Ascending aorta (tissue), 2 donors: Measurements from ENCODE around the gene SLC9A9. TPM values are rescaled to one million over a fixed set of nuclear protein-coding genes. Genes with fewer than 3 reads are reported as not detected.

Experiments
- DNase-seq, 2 donors: peaks; one replicate each; pipeline ENCODE4 v3.0.0-alpha.2; 2019; ENCODE audit warnings: low spot score in 2 of 2
- H3K27ac ChIP-seq, 2 donors: fragments of 200-600 bp; sonication (generic); one replicate each; pipeline ENCODE4 v1.5.1; 2016 to 2017; ENCODE audit warnings: mild to moderate bottlenecking in 1 of 2
- H3K27me3 ChIP-seq: fragments of 200-600 bp; sonication (generic); one replicate; pipeline ENCODE4 v1.5.1; 2017
- H3K36me3 ChIP-seq, 2 donors: fragments of 200-600 bp; sonication (generic); one replicate each; pipeline ENCODE4 v1.5.1; 2016
- H3K4me1 ChIP-seq, 2 donors: fragments of 200-600 bp; sonication (generic); one replicate each; pipeline ENCODE4 v1.5.1; 2016 to 2017; ENCODE audit warnings: mild to moderate bottlenecking in 1 of 2
- H3K4me3 ChIP-seq, 2 donors: fragments of 200-600 bp; sonication (generic); one replicate each; pipeline ENCODE4 v1.5.1; 2016 to 2017; ENCODE audit warnings: mild to moderate bottlenecking in 1 of 2
- H3K9me3 ChIP-seq, 2 donors: fragments of 200-600 bp; sonication (generic); one replicate each; pipeline ENCODE4 v1.5.1; 2016
- CTCF ChIP-seq, 3 experiments: fragments of 200-600 bp in 2 of 3; fragments of 450-650 bp in 1 of 3; sonication (generic) in 2 of 3; IDR thresholded peaks; one replicate each; pipeline ENCODE4 v1.5.1; 2016 to 2019; ENCODE audit warnings: antibody characterized with exemption in 3 of 3, mild to moderate bottlenecking in 1 of 3, moderate library complexity in 1 of 3
- intact Hi-C: fragments of 100-400 bp; cut with DNase I; formaldehyde crosslinking; loops from one replicate; pipeline ENCODE4 v1.15.1; 2023
- total RNA-seq: library from RNA; depleted of rRNA; stranded (reverse); fragments of >200 nt; gene quantifications from one replicate; pipeline ENCODE4 v1.1.0, GENCODE V29; 2016

Gene SLC9A9
- total RNA-seq, 1 donor from 2014 or later: 63.4 TPM

- Histone ChIP-seq H3K27ac (no peak overlapping the region), H3K27me3 (no peaks in the 10 kb centered on the region), H3K4me3 (no peak overlapping the region), H3K36me3 (no peaks in the 10 kb centered on the region), H3K9me3 (no peaks in the 10 kb centered on the region), H3K4me1 (no peaks in the 10 kb centered on the region)
- intact Hi-C loops: no loop called here
- no peak for TF ChIP-seq CTCF (IDR thresholded peaks at IDR 0.05)
- no peak for DNase-seq
Measured at GRCh38 chr3:143597774-143598652, 250.3 kb downstream of the SLC9A9 start.

- Histone ChIP-seq H3K9me3 (no peaks in the 10 kb centered on the region), H3K27ac (no peak overlapping the region), H3K27me3 (no peaks in the 10 kb centered on the region), H3K4me3 (no peak overlapping the region), H3K4me1 (no peaks in the 10 kb centered on the region), H3K36me3 (no peaks in the 10 kb centered on the region)
- DNase-seq: no peak
- intact Hi-C loops: no loop called here
- no peak for TF ChIP-seq CTCF (IDR thresholded peaks at IDR 0.05)
Measured at GRCh38 chr3:143596957-143597642, 251.2 kb downstream of the SLC9A9 start.

GRCh38 chr3:143595456-143596077 is 252.7 kb downstream of the SLC9A9 start:
- no peaks in the 10 kb centered on the region for H3K4me1 ChIP-seq
- H3K27ac ChIP-seq: no peak overlapping the region
- DNase-seq: no peak
- H3K9me3 ChIP-seq: no peaks in the 10 kb centered on the region
- H3K36me3 ChIP-seq: no peaks in the 10 kb centered on the region
- H3K4me3 ChIP-seq: no peak overlapping the region
- intact Hi-C loops: no loop called here
- H3K27me3 ChIP-seq: no peaks in the 10 kb centered on the region
- TF ChIP-seq CTCF (IDR thresholded peaks at IDR 0.05): no peak

- no peak overlapping the region for H3K27ac ChIP-seq
- no peak overlapping the region for H3K4me3 ChIP-seq
- intact Hi-C loops: no loop called here
- no peaks in the 10 kb centered on the region for H3K4me1 ChIP-seq
- H3K9me3 ChIP-seq: no peaks in the 10 kb centered on the region
- H3K36me3 ChIP-seq: no peaks in the 10 kb centered on the region
- H3K27me3 ChIP-seq: no peaks in the 10 kb centered on the region
- TF ChIP-seq CTCF (IDR thresholded peaks at IDR 0.05): no peak
- DNase-seq: no peak
Measured at GRCh38 chr3:143594206-143594605, 254.1 kb downstream of the SLC9A9 start.

- intact Hi-C loops: no loop called here
- H3K27ac ChIP-seq: no peak overlapping the region
- H3K9me3 ChIP-seq: no peaks in the 10 kb centered on the region
- no peaks in the 10 kb centered on the region for H3K4me1 ChIP-seq
- H3K4me3 ChIP-seq: no peak overlapping the region
- no peaks in the 10 kb centered on the region for H3K36me3 ChIP-seq
- no peak for DNase-seq
- H3K27me3 ChIP-seq: no peaks in the 10 kb centered on the region
- no peak for TF ChIP-seq CTCF (IDR thresholded peaks at IDR 0.05)
Measured at GRCh38 chr3:143590660-143591059, 257.6 kb downstream of the SLC9A9 start.
